H9 (cell line): ENCODE measurements around the gene PAIP2. TPM values are rescaled to one million over a fixed set of nuclear protein-coding genes. Genes with fewer than 3 reads are reported as not detected.

Experiments used
- DNase-seq: peaks from one replicate; pipeline ENCODE4 v3.0.0-alpha.2; 2017
- H2AFZ ChIP-seq: one replicate; pipeline ENCODE4 v1.6.1; 2013; ENCODE audit warnings: mild to moderate bottlenecking, low read length, control low read depth, moderate library complexity
- H2AK5ac ChIP-seq: 2 replicates; pipeline ENCODE4 v1.6.1; 2013; ENCODE audit warnings: low read length, control low read depth, mixed read lengths; ENCODE audit not compliant: insufficient read length
- H2BK120ac ChIP-seq: one replicate; pipeline ENCODE4 v1.6.1; 2013; ENCODE audit warnings: low read depth, mild to moderate bottlenecking, low read length, control low read depth, inconsistent platforms; ENCODE audit not compliant: poor library complexity, severe bottlenecking
- H2BK12ac ChIP-seq: 2 replicates; pipeline ENCODE4 v1.6.1; 2013; ENCODE audit warnings: low read length, control low read depth, mixed read lengths, low read depth; ENCODE audit not compliant: insufficient read length
- H2BK15ac ChIP-seq: 2 replicates; pipeline ENCODE4 v1.6.1; 2013; ENCODE audit warnings: low read depth, low read length, control low read depth
- H2BK20ac ChIP-seq: one replicate; pipeline ENCODE4 v1.6.1; 2013; ENCODE audit warnings: low read depth, mild to moderate bottlenecking, low read length, control low read depth, inconsistent platforms; ENCODE audit not compliant: poor library complexity, severe bottlenecking
- H2BK5ac ChIP-seq: 2 replicates; pipeline ENCODE4 v1.6.1; 2013; ENCODE audit warnings: low read length, control low read depth, mixed read lengths; ENCODE audit not compliant: insufficient read length
- H3K14ac ChIP-seq: 2 replicates; pipeline ENCODE4 v1.6.1; 2013; ENCODE audit warnings: low read length, control low read depth; ENCODE audit not compliant: insufficient read depth
- H3K18ac ChIP-seq: 2 replicates; pipeline ENCODE4 v1.6.1; 2013; ENCODE audit warnings: low read depth, mild to moderate bottlenecking, mixed read lengths, low read length, control low read depth; ENCODE audit not compliant: insufficient read length
- H3K23ac ChIP-seq: 2 replicates; pipeline ENCODE4 v1.6.1; 2013; ENCODE audit warnings: low read length, control low read depth, mixed read lengths, low read depth; ENCODE audit not compliant: insufficient read length
- H3K23me2 ChIP-seq: 2 replicates; pipeline ENCODE4 v1.6.1; 2013; ENCODE audit warnings: low read depth, mild to moderate bottlenecking, mixed read lengths, low read length, control low read depth; ENCODE audit not compliant: insufficient read length, poor library complexity, severe bottlenecking
- H3K27ac ChIP-seq: 2 replicates; pipeline ENCODE4 v1.5.1; 2013; ENCODE audit warnings: low read length, control low read depth, mixed read lengths, low read depth; ENCODE audit not compliant: insufficient read length
- H3K27me3 ChIP-seq: 2 replicates; pipeline ENCODE4 v1.6.1; 2013; ENCODE audit warnings: low read length, control low read depth, inconsistent platforms; ENCODE audit not compliant: insufficient read depth
- H3K4ac ChIP-seq: 2 replicates; pipeline ENCODE4 v1.6.1; 2013; ENCODE audit warnings: low read depth, mild to moderate bottlenecking, control low read depth, inconsistent platforms, low read length, moderate library complexity
- H3K4me1 ChIP-seq: 2 replicates; pipeline ENCODE4 v1.6.1; 2013; ENCODE audit warnings: low read length, control low read depth, inconsistent platforms; ENCODE audit not compliant: insufficient read depth
- H3K4me2 ChIP-seq: 2 replicates; pipeline ENCODE4 v1.6.1; 2013; ENCODE audit warnings: low read length, control low read depth, mixed read lengths; ENCODE audit not compliant: insufficient read length, insufficient read depth
- H3K56ac ChIP-seq: 2 replicates; pipeline ENCODE4 v1.6.1; 2013; ENCODE audit warnings: low read depth, mild to moderate bottlenecking, mixed read lengths, low read length, control low read depth; ENCODE audit not compliant: insufficient read length
- H3K79me1 ChIP-seq: 2 replicates; pipeline ENCODE4 v1.6.1; 2013; ENCODE audit warnings: low read depth, mild to moderate bottlenecking, moderate library complexity, low read length, control low read depth, inconsistent platforms; ENCODE audit not compliant: insufficient read depth, poor library complexity, severe bottlenecking
- H3K79me2 ChIP-seq: 2 replicates; pipeline ENCODE4 v1.6.1; 2013; ENCODE audit warnings: low read length, control low read depth, inconsistent platforms; ENCODE audit not compliant: insufficient read depth
- H3K9ac ChIP-seq: 2 replicates; pipeline ENCODE4 v1.6.1; 2013; ENCODE audit warnings: low read length, control low read depth, mixed read lengths; ENCODE audit not compliant: insufficient read length; ENCODE audit errors: extremely low read depth
- H3K9me3 ChIP-seq: one replicate; pipeline ENCODE4 v1.6.1; 2013; ENCODE audit warnings: low read depth, low read length, inconsistent platforms; ENCODE audit not compliant: control insufficient read depth
- H3T11ph ChIP-seq: one replicate; pipeline ENCODE4 v1.6.1; 2013; ENCODE audit warnings: mild to moderate bottlenecking, low read length, control low read depth, inconsistent platforms
- H4K20me1 ChIP-seq: one replicate; pipeline ENCODE4 v1.6.1; 2013; ENCODE audit not compliant: control insufficient read depth, insufficient read length, insufficient read depth
- H4K5ac ChIP-seq: 2 replicates; pipeline ENCODE4 v1.6.1; 2013; ENCODE audit warnings: low read depth, mild to moderate bottlenecking, mixed read lengths, low read length, control low read depth; ENCODE audit not compliant: insufficient read length
- H4K8ac ChIP-seq: replicated peaks from 2 replicates; pipeline ENCODE4 v1.6.1; 2013; ENCODE audit warnings: low read length, control low read depth, mixed read lengths, low read depth; ENCODE audit not compliant: insufficient read length
- H4K91ac ChIP-seq: 2 replicates; pipeline ENCODE4 v1.6.1; 2013; ENCODE audit warnings: low read depth, mild to moderate bottlenecking, moderate library complexity, mixed read lengths, low read length, control low read depth; ENCODE audit not compliant: insufficient read length
- H3K27ac Mint-ChIP-seq, 3 experiments: 2 replicates in 2 of 3; 3 replicates in 1 of 3; pipeline ENCODE4 v1.8.0; 2020 to 2021; ENCODE audit warnings: mixed read lengths in 3 of 3, mild to moderate bottlenecking in 1 of 3, moderate library complexity in 1 of 3
- H3K27me3 Mint-ChIP-seq: 2 replicates; pipeline ENCODE4 v1.8.0; 2021; ENCODE audit warnings: low read depth, mild to moderate bottlenecking, moderate library complexity, mixed read lengths
- H3K36me3 Mint-ChIP-seq, 3 experiments: 2 replicates in 2 of 3; 3 replicates in 1 of 3; pipeline ENCODE4 v1.8.0; 2020 to 2021; ENCODE audit warnings: low read depth in 3 of 3, mixed read lengths in 3 of 3; ENCODE audit not compliant: insufficient read depth in 1 of 3
- H3K4me1 Mint-ChIP-seq, 2 experiments: 2 replicates each; pipeline ENCODE4 v1.8.0; 2020; ENCODE audit warnings: mixed read lengths in 2 of 2
- H3K4me3 Mint-ChIP-seq, 2 experiments: 2 replicates in 1 of 2; 3 replicates in 1 of 2; pipeline ENCODE4 v1.8.0; 2020 to 2021; ENCODE audit warnings: mild to moderate bottlenecking in 2 of 2, mixed read lengths in 2 of 2, moderate library complexity in 1 of 2
- H3K9me3 Mint-ChIP-seq, 2 experiments: 2 replicates in 1 of 2; 3 replicates in 1 of 2; pipeline ENCODE4 v1.8.0; 2020; ENCODE audit warnings: mild to moderate bottlenecking in 2 of 2, mixed read lengths in 2 of 2, moderate library complexity in 1 of 2
- WGBS: extraction: QIAGEN DNeasy Blood & Tissue Kit; methylation state at CpG from one replicate; pipeline ENCODE4 v1.1.7; 2013; ENCODE audit warnings: missing lambda C conversion rate, low lambda C conversion rate, mixed read lengths; ENCODE audit not compliant: insufficient read length; ENCODE audit errors: extremely low coverage; 5-methylcytosine and 5-hydroxymethylcytosine counted together
- total RNA-seq: library from RNA; stranded (reverse); gene quantifications from 2 replicates; pipeline ENCODE4 v1.2.1, GENCODE V29; 2021
- TF ChIP-seq, protein P1 (sequence below): fragments of 200-600 bp; sonication (generic); conservative IDR thresholded peaks from 3 replicates; pipeline ENCODE4 v1.8.0; 2021; ENCODE audit warnings: antibody characterized with exemption, mild to moderate bottlenecking

The PAIP2 gene
- total RNA-seq, 1 experiment from 2014 or later = 121 TPM

DNA sequence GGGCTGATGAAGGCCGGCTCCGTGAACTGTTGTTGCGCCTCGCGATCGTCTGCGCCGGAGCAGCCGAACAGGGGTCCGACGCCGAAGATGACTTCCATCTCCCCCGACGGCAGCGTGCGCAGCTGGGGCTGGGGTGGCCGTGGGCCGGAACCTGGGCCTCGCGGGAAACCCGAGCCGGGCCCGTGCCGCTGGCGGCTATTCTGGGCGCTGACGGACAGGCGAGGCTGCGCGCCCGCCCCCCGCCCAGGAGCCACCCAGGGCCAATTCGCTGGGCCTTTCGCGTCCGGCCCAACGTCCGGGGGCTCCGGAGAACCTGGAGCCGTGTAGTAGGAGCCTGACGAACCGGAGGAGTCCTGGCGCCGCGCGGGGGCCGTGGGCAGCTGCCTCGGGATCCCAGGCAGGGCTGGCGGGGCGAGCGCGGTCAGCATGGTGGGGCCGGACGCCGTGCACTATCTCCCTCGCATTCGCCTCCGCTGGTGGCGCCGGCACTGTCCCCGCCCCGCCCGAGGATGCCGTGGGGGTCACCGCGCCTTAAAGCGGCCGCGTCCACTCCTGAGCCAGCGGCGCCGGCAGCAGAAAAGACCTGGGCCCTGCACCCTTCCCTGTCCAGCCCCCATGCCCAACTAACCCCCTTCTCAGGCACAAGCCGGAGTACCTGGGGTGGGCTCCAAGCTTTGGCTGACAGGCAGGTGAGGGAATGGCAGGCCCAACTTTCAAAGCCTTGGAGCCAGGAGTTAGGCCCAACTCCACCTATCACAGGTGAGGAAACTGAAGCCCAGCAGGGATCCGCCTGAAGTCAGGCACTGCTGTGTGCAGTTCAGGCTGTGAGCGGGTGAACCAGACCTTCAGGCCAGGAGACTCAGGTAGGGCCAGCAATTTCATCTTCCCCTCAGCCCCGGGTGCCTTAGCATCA, 53.3 kb downstream of the PAIP2 start, which contains the start of gene PROB1:
Gene PROB1, minus strand, starts transcription at position 451 of the 913 bp plus-strand sequence. Its CDS starts 23 bp downstream, at position 428.
- H3K23ac ChIP-seq = no peak within 1 kb of the TSS
- no peak within 1 kb of the TSS; the same call in 1 of the 2 replicates for H3K14ac ChIP-seq
- H3K27ac Mint-ChIP-seq = no peak within 1 kb of the TSS
- peak within 1 kb of the TSS; percentile 79 to 88 for H3K4me3 Mint-ChIP-seq
- no peak within 1 kb of the TSS for H3K18ac ChIP-seq
- H4K5ac ChIP-seq = no peak within 1 kb of the TSS
- no peak within 1 kb of the TSS for H2AK5ac ChIP-seq
- H3K9ac ChIP-seq = no peak within 1 kb of the TSS
- no peak within 1 kb of the TSS for H3T11ph ChIP-seq
- no peak within 1 kb of the TSS for H3K4ac ChIP-seq
- H2BK5ac ChIP-seq = no peak within 1 kb of the TSS
- H3K4me2 ChIP-seq = peak within 1 kb of the TSS; percentile 85
- H3K56ac ChIP-seq = no peak within 1 kb of the TSS
- no peak within 1 kb of the TSS for H3K27ac ChIP-seq
- H4K20me1 ChIP-seq = peaks cover 2% of the 10 kb centered on the region
- no peaks in the 10 kb centered on the region for H3K9me3 ChIP-seq
- no peak within 1 kb of the TSS for H4K91ac ChIP-seq
- H3K27me3 Mint-ChIP-seq = peaks cover 31% of the 10 kb centered on the region
- H3K36me3 Mint-ChIP-seq = peaks cover 4 to 15% (median 9%) of the 10 kb centered on the region in 3 experiments
- peaks cover 8% of the 10 kb centered on the region for H3K27me3 ChIP-seq
- no peak within 1 kb of the TSS for H2BK20ac ChIP-seq
- H3K79me2 ChIP-seq = no peaks in the 10 kb centered on the region
- H2AFZ ChIP-seq = no peak within 1 kb of the TSS
- no peak within 1 kb of the TSS for H4K8ac ChIP-seq
- H3K4me1 ChIP-seq = peaks cover 4% of the 10 kb centered on the region; the same call in 1 of the 2 replicates
- TF ChIP-seq, protein P1, sequence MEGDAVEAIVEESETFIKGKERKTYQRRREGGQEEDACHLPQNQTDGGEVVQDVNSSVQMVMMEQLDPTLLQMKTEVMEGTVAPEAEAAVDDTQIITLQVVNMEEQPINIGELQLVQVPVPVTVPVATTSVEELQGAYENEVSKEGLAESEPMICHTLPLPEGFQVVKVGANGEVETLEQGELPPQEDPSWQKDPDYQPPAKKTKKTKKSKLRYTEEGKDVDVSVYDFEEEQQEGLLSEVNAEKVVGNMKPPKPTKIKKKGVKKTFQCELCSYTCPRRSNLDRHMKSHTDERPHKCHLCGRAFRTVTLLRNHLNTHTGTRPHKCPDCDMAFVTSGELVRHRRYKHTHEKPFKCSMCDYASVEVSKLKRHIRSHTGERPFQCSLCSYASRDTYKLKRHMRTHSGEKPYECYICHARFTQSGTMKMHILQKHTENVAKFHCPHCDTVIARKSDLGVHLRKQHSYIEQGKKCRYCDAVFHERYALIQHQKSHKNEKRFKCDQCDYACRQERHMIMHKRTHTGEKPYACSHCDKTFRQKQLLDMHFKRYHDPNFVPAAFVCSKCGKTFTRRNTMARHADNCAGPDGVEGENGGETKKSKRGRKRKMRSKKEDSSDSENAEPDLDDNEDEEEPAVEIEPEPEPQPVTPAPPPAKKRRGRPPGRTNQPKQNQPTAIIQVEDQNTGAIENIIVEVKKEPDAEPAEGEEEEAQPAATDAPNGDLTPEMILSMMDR = no peak
- H2BK15ac ChIP-seq = no peak within 1 kb of the TSS
- H3K23me2 ChIP-seq = peaks cover 22% of the 10 kb centered on the region
- H3K9me3 Mint-ChIP-seq = no peaks in the 10 kb centered on the region
- H3K4me1 Mint-ChIP-seq = peaks cover 19 to 36% of the 10 kb centered on the region in 2 experiments
- peak; percentile 61 for DNase-seq
- H2BK12ac ChIP-seq = no peak within 1 kb of the TSS
- no peaks in the 10 kb centered on the region for H3K79me1 ChIP-seq
- H2BK120ac ChIP-seq = no peak within 1 kb of the TSS
- no CpG with 5 or more reads among the region's 76 CpGs for WGBS
